Esophagus squamous epithelium (tissue), 4 donors: Measurements from ENCODE around the gene OVOL1.

Source experiments
- CTCF ChIP-seq, 6 experiments: fragments of 450-650 bp in 4 of 6; fragments of 200-600 bp in 2 of 6; sonication (generic) in 2 of 6; IDR thresholded peaks; one replicate each; pipeline ENCODE4 v1.5.1; 2016 to 2019; ENCODE audit warnings: antibody characterized with exemption in 6 of 6, mild to moderate bottlenecking in 4 of 6, moderate library complexity in 4 of 6
- POLR2A ChIP-seq, 4 donors: fragments of 450-650 bp; IDR thresholded peaks; one replicate each; pipeline ENCODE4 v1.6.1; 2017; ENCODE audit warnings: antibody characterized with exemption in 4 of 4, mild to moderate bottlenecking in 4 of 4, moderate library complexity in 3 of 4

- TF ChIP-seq CTCF (IDR thresholded peaks at IDR 0.05) (no peak), POLR2A (IDR thresholded peaks at IDR 0.05) (no peak)
These were observed 40.3 kb downstream of the OVOL1 start for GRCh38 chr11:65826984-65827735.
